ENCODE results near the gene MUC4.

GRCh38 chr3:195699860-195700259 lies 111.9 kb downstream of the MUC4 start:
- TF ChIP-seq POLR2AphosphoS5 (IDR thresholded peaks at IDR 0.05; ENCODE audit: low read depth, low read length) (no peak), CTCF (IDR thresholded peaks at IDR 0.05) (no peak), REST (IDR thresholded peaks at IDR 0.05; ENCODE audit: insufficient read depth in 1 of 2, low read depth in 2 of 2, low read length in 1 of 2) (no peak)
